Activated CD4-positive, alpha-beta memory T cell treated with anti-CD3 and anti-CD28 coated beads for 36 hours (primary cell): ENCODE measurements around the gene LRRC37B. TPM values are rescaled to one million over a fixed set of nuclear protein-coding genes. Genes with fewer than 3 reads are reported as not detected.

ENCODE experiments used
- CTCF ChIA-PET: fragments of 350-600 bp; sonication (Branson Sonifier 250); formaldehyde crosslinking; loops from one replicate; lab custom pipeline; 2021; ENCODE audit warnings: antibody characterized with exemption, inconsistent platforms; lab: Charles Lee
- POLR2A ChIA-PET: fragments of 350-600 bp; sonication (Branson Sonifier 250); formaldehyde crosslinking; loops from one replicate; lab custom pipeline; 2021; ENCODE audit warnings: antibody characterized with exemption; lab: Charles Lee
- DNase-seq: peaks from one replicate; pipeline ENCODE4 v3.0.0-alpha.2; 2020
- H3K27ac Mint-ChIP-seq: one replicate; pipeline ENCODE4 v1.8.0; 2021; ENCODE audit warnings: mixed read lengths
- H3K27me3 Mint-ChIP-seq: one replicate; pipeline ENCODE4 v1.8.0; 2021; ENCODE audit warnings: mixed read lengths
- H3K36me3 Mint-ChIP-seq: one replicate; pipeline ENCODE4 v1.8.0; 2021; ENCODE audit warnings: mixed read lengths
- H3K4me1 Mint-ChIP-seq: one replicate; pipeline ENCODE4 v1.8.0; 2021; ENCODE audit warnings: low read depth, mixed read lengths
- H3K4me3 Mint-ChIP-seq: one replicate; pipeline ENCODE4 v1.8.0; 2021; ENCODE audit warnings: mild to moderate bottlenecking, mixed read lengths
- H3K9me3 Mint-ChIP-seq: one replicate; pipeline ENCODE4 v1.8.0; 2021; ENCODE audit warnings: mixed read lengths
- intact Hi-C: fragments of 100-400 bp; cut with micrococcal nuclease; formaldehyde crosslinking; loops from one replicate; pipeline ENCODE4 v1.15.1; 2023
- total RNA-seq, 2 experiments: library from RNA; stranded (reverse); gene quantifications; one replicate each; pipeline ENCODE4 v1.2.3, GENCODE V29; 2021

The LRRC37B gene
- total RNA-seq, 2 experiments from 2014 or later: 16.4 to 17.2 TPM

DNA sequence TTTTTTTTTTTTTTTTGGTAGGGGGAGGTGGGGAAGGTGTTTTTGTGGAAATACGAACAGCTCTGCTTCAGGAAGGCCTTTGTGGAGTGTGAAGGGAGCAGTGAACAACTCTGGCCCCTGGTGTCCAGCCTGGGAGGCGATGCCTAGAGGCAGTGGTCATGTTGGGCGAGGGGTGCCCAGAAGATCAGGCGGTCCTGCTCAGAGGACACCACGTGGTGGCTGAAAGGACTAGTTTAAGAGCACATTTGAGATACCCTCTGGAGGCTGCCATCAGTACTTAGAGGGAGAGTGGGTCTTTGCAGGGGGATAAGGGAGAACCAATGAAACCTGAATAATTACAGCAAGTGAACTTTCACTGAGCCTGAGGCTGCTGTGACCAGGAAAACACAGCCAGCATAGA, 95.0 kb downstream of the LRRC37B start:
- no peaks in the 10 kb centered on the region for H3K9me3 Mint-ChIP-seq
- peaks cover 2% of the 10 kb centered on the region for H3K27me3 Mint-ChIP-seq
- H3K27ac Mint-ChIP-seq: no peak overlapping the region
- DNase-seq: no peak
- POLR2A ChIA-PET: no interaction called here
- H3K4me1 Mint-ChIP-seq: peaks cover 21% of the 10 kb centered on the region
- CTCF ChIA-PET: interaction anchor here (0.6 kb wide), 1 partner anchor 235 kb away, joined by 3 read pairs; no protein-coding TSS in a partner anchor
- H3K4me3 Mint-ChIP-seq: no peak overlapping the region
- intact Hi-C loops: no loop called here
- no peaks in the 10 kb centered on the region for H3K36me3 Mint-ChIP-seq

DNA sequence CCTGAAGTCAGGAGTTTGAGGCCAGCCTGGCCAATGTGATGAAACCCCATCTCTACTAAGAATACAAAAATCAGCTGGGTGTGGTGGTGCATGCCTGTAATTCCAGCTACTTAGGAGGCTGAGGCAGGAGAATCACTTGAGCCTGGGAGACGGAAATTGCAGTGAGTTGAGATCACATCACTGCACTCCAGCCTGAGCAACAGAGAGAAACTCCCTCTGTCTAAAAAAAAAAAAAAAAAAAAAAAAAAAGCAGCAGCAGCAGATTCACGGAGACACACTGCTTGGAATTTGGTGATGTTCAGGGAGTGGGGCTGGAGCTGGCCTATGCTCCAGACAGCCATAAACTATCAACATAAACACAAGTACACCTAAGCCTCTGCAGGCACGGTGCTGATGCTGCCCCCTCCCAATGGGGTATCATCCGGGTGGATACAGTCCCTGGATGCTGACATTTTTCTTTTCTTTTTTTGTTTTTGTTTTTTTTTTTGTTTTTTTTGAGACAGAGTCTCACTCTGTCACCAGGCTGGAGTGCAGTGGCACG, 95.5 kb downstream of the LRRC37B start:
- Mint-ChIP-seq H3K27me3 (peaks cover 2% of the 10 kb centered on the region), H3K4me1 (peaks cover 22% of the 10 kb centered on the region), H3K9me3 (no peaks in the 10 kb centered on the region), H3K27ac (no peak overlapping the region), H3K4me3 (no peak overlapping the region), H3K36me3 (no peaks in the 10 kb centered on the region)
- ChIA-PET POLR2A (interaction anchor here (0.5 kb wide), 1 partner anchor 228 kb away, joined by 5 read pairs; no protein-coding TSS in a partner anchor), CTCF (interaction anchor here (0.6 kb wide), 1 partner anchor 235 kb away, joined by 3 read pairs; no protein-coding TSS in a partner anchor)
- intact Hi-C loops: no loop called here
- DNase-seq: no peak

Other genes with a start within 250 kb of the LRRC37B start
- gene COPRS, start 148.1 kb upstream of the LRRC37B start, total RNA-seq: 10 to 100 TPM; 49.6 to 50.3 TPM
- gene UTP6, start 105.7 kb upstream of the LRRC37B start, total RNA-seq: 100 to 1,000 TPM in 1 of 2 experiments, 10 to 100 TPM in 1; 99.4 to 109 TPM
- 10 to 100 TPM; 59.5 to 65.5 TPM for gene SUZ12, start 70.4 kb upstream of the LRRC37B start, total RNA-seq
- 10 to 100 TPM; 22.9 to 24.4 TPM for gene RHOT1, start 135.1 kb downstream of the LRRC37B start, total RNA-seq